SK-N-MC (cell line): Measurements from ENCODE around the gene PDZK1.
"Not testable (repeated sequence)": the region's sequence is repeated elsewhere in the genome, so short reads cannot be mapped to it uniquely, and the experiment has no call there.

ENCODE experiments used
- DNase-seq: peaks from one replicate; pipeline ENCODE4 v3.0.0-alpha.2; 2011; ENCODE audit warnings: low read depth, low spot score
- H3K27ac ChIP-seq: fragments of 200-600 bp; sonication (generic); 2 replicates; pipeline ENCODE4 v1.5.1; 2016; ENCODE audit warnings: mixed run types
- H3K36me3 ChIP-seq: fragments of 200-600 bp; sonication (generic); 2 replicates; pipeline ENCODE4 v1.6.1; 2017; ENCODE audit warnings: antibody characterized with exemption, low read length, mixed read lengths; ENCODE audit not compliant: insufficient read depth
- H3K4me3 ChIP-seq: fragments of 200-600 bp; sonication (generic); 2 replicates; pipeline ENCODE4 v1.5.1; 2016
- H3K9ac ChIP-seq: fragments of 200-600 bp; sonication (generic); 2 replicates; pipeline ENCODE4 v1.8.0; 2017; ENCODE audit warnings: mixed run types, mixed read lengths; ENCODE audit not compliant: insufficient read length
- H3K9me3 ChIP-seq: fragments of 200-600 bp; sonication (generic); 2 replicates; pipeline ENCODE4 v1.6.1; 2017; ENCODE audit warnings: low read depth, mild to moderate bottlenecking, antibody characterized with exemption, low read length, moderate library complexity, mixed read lengths
- EZH2 ChIP-seq: fragments of 200-600 bp; sonication (generic); IDR thresholded peaks from one replicate; pipeline ENCODE4 v1.6.1; 2017; ENCODE audit warnings: antibody characterized with exemption
- FOXP2 ChIP-seq: optimal IDR thresholded peaks from 2 replicates; pipeline ENCODE3; 2011; ENCODE audit warnings: mild to moderate bottlenecking, moderate library complexity; ENCODE audit not compliant: insufficient read depth; ENCODE audit errors: extremely low read length, control extremely low read depth
- POLR2AphosphoS5 ChIP-seq: IDR thresholded peaks from 2 replicates; pipeline ENCODE4 v1.6.1; 2012; ENCODE audit warnings: mild to moderate bottlenecking, low read depth, low read length, borderline replicate concordance

The PDZK1 gene

DNA sequence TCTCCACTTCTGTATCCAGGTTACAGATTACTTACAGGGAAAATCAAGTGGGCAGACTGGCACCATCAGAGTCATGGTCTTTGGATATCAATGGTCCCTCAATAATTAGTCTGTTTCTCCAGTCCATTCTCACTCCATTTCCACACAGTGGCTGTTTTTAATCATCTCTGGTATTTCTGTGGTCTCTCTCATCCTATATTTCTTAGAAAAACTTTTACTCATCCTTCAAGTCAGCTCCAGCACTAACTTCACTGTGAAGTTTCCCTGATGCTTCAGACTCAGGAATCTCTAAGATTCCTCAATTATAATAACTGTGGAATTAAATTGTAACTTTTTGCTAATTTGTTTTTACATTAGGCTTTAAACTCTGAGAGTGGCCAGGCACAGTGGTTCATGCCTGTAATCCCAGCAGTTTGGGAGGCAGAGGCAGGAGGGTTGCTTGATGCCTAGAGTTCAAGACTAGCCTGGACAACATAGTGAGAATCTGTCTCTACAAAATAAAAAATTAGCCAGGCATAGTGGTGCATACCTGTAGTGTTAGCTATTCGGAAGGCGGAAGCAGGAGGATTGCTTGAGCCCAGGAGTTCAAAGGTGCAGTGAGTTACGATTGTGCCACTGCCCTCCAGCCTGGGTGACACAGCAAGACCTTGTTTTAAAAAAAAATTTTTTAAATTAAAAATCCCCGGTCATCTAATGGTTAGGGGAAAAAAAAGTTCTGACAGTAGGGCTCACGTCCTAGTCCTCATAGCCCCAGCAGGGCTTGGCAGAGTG is 22.7 kb upstream of the PDZK1 start:
- Histone ChIP-seq H3K9ac (no peak overlapping the region), H3K27ac (no peak overlapping the region), H3K4me3 (no peak overlapping the region), H3K9me3 (no peaks in the 10 kb centered on the region), H3K36me3 (no peaks in the 10 kb centered on the region)
- TF ChIP-seq FOXP2, result no peak
- TF ChIP-seq POLR2AphosphoS5, result no peak
- TF ChIP-seq EZH2, result no peak
- DNase-seq, result no peak

- DNase-seq, result no peak
- no peak overlapping the region for H3K9ac ChIP-seq
Observed at GRCh38 chr1:145729196-145729595, 22.0 kb upstream of the PDZK1 start.

DNA sequence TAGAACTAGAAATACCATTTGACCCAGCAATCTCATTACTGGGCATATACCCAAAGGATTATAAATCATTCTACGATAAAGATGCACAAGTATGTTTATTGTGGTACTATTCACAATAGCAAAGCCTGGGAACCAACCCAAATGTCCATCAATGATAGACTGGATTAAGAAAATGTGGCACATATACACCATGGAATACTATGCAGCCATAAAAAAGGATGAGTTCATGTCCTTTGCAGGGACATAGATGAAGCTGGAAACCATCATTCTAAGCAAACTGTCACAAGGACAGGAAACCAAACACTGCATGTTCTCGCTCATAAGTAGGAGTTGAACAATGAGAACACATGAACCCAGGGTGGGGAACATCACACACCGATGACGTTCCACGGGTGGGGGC is 19.0 kb upstream of the PDZK1 start:
- not testable (repeated sequence) for H3K4me3 ChIP-seq, H3K27ac ChIP-seq, DNase-seq, H3K9me3 ChIP-seq, H3K36me3 ChIP-seq, H3K9ac ChIP-seq

More at GRCh38 chr1:145729196-145729595, 22.0 kb upstream of the PDZK1 start:
- Histone ChIP-seq H3K4me3 (no peak overlapping the region), H3K36me3 (no peaks in the 10 kb centered on the region), H3K27ac (no peak overlapping the region), H3K9me3 (no peaks in the 10 kb centered on the region)
- no peak for TF ChIP-seq FOXP2
- TF ChIP-seq EZH2, result no peak
- TF ChIP-seq POLR2AphosphoS5, result no peak

DNA sequence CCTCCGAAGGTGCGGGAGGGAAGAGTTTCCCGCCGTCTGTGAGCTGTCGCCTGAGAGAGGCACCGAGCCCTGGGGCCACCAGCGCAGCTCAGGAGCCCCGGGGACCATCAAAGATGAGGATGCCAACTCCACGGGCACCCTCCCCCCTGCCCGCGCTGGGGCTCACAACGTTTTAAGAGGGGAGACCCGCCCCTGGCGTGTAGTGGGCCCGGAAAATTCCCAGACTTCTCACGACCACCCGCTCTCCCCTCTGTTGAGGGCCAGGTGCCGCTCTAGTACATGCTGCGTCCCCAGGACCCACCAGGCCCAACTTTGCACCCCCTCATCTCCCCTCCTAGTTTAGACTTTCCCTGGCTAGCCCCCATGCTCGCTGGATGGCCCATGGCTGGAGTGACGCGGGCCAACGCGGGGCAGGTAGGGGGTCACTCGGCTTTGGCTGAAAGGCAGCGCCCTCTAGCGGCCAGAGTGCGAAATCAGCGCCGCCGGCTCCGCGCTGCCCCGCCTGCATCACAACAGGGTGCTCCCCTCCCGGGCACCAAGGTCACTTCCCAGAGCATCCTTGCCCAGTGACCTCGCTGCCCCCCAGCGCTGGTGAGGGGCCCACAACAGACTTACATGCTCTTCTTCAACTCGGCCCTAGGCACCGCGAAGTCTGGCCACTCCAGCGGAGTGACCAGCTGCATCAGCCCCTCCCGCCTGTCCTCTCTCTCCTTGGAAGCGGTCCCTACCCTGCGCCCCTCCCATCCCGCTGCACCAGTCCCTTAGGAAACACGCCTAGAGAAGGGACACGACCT is 13.9 kb upstream of the PDZK1 start:
- DNase-seq, result no peak
- no peak overlapping the region for H3K27ac ChIP-seq
- no peaks in the 10 kb centered on the region for H3K36me3 ChIP-seq
- no peaks in the 10 kb centered on the region for H3K9me3 ChIP-seq
- TF ChIP-seq POLR2AphosphoS5, result no peak
- TF ChIP-seq FOXP2, result no peak
- no peak for TF ChIP-seq EZH2
- H3K9ac ChIP-seq, result no peak overlapping the region
- peak overlapping the region; percentile 63 for H3K4me3 ChIP-seq

DNA sequence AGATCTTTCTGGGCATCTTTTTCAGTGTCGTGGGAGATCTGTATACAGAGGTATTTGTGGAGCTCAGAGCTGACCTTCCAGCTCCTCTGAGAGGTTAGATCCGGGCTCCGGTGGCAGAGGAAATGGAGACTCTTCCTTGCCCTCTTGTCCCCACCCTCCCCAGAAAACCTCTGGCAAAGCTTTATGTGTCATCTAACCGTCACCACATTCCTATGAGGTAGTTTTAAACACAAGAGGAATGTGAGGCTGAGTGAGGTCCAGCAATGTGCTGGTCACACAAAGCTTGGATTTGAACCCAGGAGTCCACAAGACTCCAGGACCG is 13.3 kb upstream of the PDZK1 start:
- Histone ChIP-seq H3K9ac (no peak overlapping the region), H3K27ac (no peak overlapping the region), H3K36me3 (no peaks in the 10 kb centered on the region), H3K9me3 (no peaks in the 10 kb centered on the region), H3K4me3 (no peak overlapping the region; the same call in 1 of the 2 replicates)
- TF ChIP-seq POLR2AphosphoS5 (no peak), EZH2 (no peak), FOXP2 (no peak)
- no peak for DNase-seq

- Histone ChIP-seq H3K36me3 (no peaks in the 10 kb centered on the region), H3K27ac (no peak within 1 kb of the TSS), H3K4me3 (no peak within 1 kb of the TSS), H3K9ac (no peak within 1 kb of the TSS), H3K9me3 (no peaks in the 10 kb centered on the region)
- TF ChIP-seq EZH2 (no peak), POLR2AphosphoS5 (no peak), FOXP2 (no peak)
- no peak for DNase-seq
Observed at GRCh38 chr1:145719230-145720079, 12.3 kb upstream of the PDZK1 start, which contains the start of gene CD160. Gene CD160, plus strand, starts transcription at chr1:145719499. Its CDS starts 8,829 bp downstream, at chr1:145728328.

DNA sequence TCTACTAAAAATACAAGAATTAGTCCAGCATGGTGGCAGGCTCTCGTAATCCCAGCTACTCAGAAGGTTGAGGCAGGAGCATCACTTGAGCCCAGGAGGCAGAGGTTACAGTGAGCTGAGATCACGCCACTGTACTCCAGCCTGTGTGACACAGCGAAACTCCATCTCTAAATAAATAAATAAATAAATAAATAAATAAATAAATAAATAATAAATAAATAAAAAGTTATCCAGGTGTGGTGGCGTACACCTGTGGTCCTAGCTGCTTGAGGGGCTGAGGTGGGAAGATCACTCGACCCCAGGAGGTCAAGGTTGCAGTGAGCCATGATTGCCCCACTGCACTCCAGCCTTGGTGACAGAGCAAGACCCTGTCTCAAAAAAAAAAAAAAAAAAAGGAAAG is 11.3 kb upstream of the PDZK1 start:
- not testable (repeated sequence) for H3K36me3 ChIP-seq, H3K27ac ChIP-seq, H3K9me3 ChIP-seq, H3K4me3 ChIP-seq, DNase-seq, H3K9ac ChIP-seq

GRCh38 chr1:145717833-145718232 is 10.7 kb upstream of the PDZK1 start:
- no peak overlapping the region for H3K27ac ChIP-seq
- no peak overlapping the region for H3K4me3 ChIP-seq
- TF ChIP-seq POLR2AphosphoS5, result no peak
- TF ChIP-seq FOXP2, result no peak
- no peak for TF ChIP-seq EZH2
- DNase-seq, result no peak
- H3K9ac ChIP-seq, result no peak overlapping the region
- H3K36me3 ChIP-seq, result no peaks in the 10 kb centered on the region
- no peaks in the 10 kb centered on the region for H3K9me3 ChIP-seq

DNA sequence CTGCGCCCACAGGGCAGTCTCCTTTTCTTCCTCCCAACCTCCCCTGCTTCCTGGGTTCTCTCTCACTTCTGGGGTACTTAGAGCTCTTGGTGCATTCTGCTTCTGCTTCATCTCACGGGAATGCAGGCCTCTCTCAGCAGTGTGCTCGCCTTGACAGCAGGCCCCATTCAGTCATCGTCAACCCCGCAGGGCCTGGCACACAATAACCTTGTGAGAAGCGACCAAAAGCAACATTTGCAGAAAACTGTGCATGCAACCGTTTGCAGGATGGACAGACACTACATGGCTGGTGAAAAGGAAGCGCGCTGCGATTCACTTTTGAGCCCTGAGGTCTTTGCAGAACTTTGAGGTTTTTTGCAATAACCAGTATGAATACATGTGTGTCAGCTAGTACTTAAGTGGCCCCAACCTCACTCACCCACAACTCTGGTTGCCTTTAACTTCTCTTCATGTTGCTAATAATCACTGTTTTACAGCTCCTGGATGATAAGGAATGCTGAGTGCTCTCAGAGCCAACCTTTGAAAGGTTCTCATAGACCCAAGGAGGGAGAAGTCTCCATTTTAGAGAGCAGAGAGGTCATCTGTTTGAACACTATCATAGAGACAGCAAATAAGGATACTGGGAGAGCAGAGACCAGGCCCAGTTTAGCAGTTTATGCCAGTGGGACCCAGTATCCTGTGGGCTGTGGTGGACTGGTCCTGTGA is 9.6 kb upstream of the PDZK1 start:
- Histone ChIP-seq H3K27ac (no peak overlapping the region), H3K36me3 (no peaks in the 10 kb centered on the region), H3K9me3 (no peaks in the 10 kb centered on the region), H3K9ac (no peak overlapping the region), H3K4me3 (no peak overlapping the region)
- TF ChIP-seq FOXP2, result no peak
- no peak for TF ChIP-seq EZH2
- no peak for DNase-seq
